Adipose tissue (tissue), 3 donors: ENCODE data around the gene AK8. TPM values are rescaled to one million over a fixed set of nuclear protein-coding genes. Genes with fewer than 3 reads are reported as not detected.
"Not testable (repeated sequence)": the region's sequence is repeated elsewhere in the genome, so short reads cannot be mapped to it uniquely, and the experiment has no call there.

ENCODE experiments used
- H3K27ac ChIP-seq: one replicate; pipeline ENCODE4 v1.5.1; 2013; ENCODE audit warnings: low read depth, low read length
- WGBS, 3 donors: extraction: QIAGEN DNeasy Blood & Tissue Kit; methylation state at CpG; one replicate each; pipeline ENCODE4 v1.1.7; 2013; 5-methylcytosine and 5-hydroxymethylcytosine counted together
- polyA plus RNA-seq, 3 donors: library from polyadenylated mRNA; stranded (reverse); fragments of 200-250 nt; gene quantifications; one replicate each; pipeline ENCODE4 v1.2.3, GENCODE V29; 2013
- donor health status: healthy with polysubstance abuse.
- donor health status: Bipolar disorder and iron deficiency.
- donor health status: healthy.

The AK8 gene
- polyA plus RNA-seq, 3 donors: 0.12 to 0.66 TPM; not detected in 1

DNA sequence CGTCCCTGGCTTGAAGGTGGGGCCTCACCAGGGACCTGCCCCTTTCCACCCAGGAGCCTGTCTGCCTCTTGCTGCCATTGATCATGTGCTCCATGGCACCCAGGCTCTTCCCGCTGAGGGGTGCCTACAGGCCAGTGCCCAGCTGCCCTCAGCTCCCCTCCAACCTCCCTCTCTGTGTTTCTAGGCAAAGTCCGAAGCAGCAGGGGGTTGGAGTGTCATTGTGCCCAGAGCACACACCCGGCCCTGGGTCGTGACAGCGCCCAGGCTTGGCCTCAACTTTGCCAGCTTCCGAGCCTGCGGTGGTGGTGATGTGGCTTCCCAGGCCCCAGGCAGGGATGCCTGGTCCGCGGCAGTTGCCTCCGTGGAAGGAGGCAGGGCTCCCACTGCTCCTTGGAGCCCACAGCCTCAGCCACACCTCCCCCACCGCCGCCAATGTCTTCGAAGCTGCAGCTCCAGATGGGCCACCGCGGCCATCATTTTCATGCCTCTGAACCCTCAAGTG is 155.5 kb downstream of the AK8 start:
- WGBS, 3 donors: 79 to 92% (median 86%) methylated on average over 15 to 16 of the region's 16 CpGs
- H3K27ac ChIP-seq: no peak overlapping the region

- WGBS, 3 donors: 84 to 90% (median 85%) methylated on average over 12 of the region's 12 CpGs
- H3K27ac ChIP-seq: no peak overlapping the region
Measured at GRCh38 chr9:132721661-132722060, 156.4 kb downstream of the AK8 start.

- not testable (repeated sequence) for H3K27ac ChIP-seq
- 56 to 73% (median 61%) methylated on average over 8 of the region's 8 CpGs for WGBS, 3 donors
Measured at GRCh38 chr9:132718381-132718928, 159.6 kb downstream of the AK8 start.

- no peak overlapping the region for H3K27ac ChIP-seq
- WGBS, 3 donors: 54 to 70% (median 68%) methylated on average over 13 of the region's 13 CpGs
Measured at GRCh38 chr9:132717326-132717945, 160.6 kb downstream of the AK8 start.

DNA sequence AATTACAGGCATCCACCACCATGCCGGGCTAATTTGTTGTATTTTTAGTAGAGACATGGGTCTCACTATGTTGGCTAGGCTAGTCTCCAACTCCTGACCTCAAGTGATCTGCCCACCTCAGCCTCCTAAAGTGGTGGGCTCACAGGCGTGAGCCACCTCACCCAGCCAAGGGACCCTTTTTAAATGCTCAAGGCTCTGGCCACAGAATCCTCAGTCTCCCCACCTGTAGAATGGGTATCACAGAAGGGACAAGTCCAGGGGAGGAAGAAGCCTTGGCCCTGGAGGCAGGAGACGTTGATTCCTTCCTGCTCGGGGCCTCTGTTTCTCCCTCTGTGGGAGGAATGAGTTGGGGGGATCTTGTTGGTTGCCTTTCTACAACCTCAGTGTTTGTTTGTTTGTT is 162.1 kb downstream of the AK8 start:
- no peak overlapping the region for H3K27ac ChIP-seq
- WGBS, 3 donors: 84 to 93% (median 88%) methylated on average over 4 of the region's 4 CpGs

GRCh38 chr9:132712753-132713152 is 165.3 kb downstream of the AK8 start:
- WGBS, 3 donors: 77 to 82% (median 78%) methylated on average over 5 of the region's 5 CpGs
- H3K27ac ChIP-seq: no peak overlapping the region

GRCh38 chr9:132711846-132712245 is 166.2 kb downstream of the AK8 start:
- no peak overlapping the region for H3K27ac ChIP-seq
- WGBS, 3 donors: 85 to 92% (median 89%) methylated on average over 3 of the region's 3 CpGs

- 89 to 95% (median 95%) methylated on average over 5 of the region's 5 CpGs for WGBS, 3 donors
- not testable (repeated sequence) for H3K27ac ChIP-seq
Measured at GRCh38 chr9:132711152-132711551, 166.9 kb downstream of the AK8 start.

GRCh38 chr9:132710333-132710732 is 167.8 kb downstream of the AK8 start:
- no peak overlapping the region for H3K27ac ChIP-seq
- 70 to 80% (median 72%) methylated on average over 6 of the region's 6 CpGs for WGBS, 3 donors

- WGBS, 3 donors: 83 to 88% (median 87%) methylated on average over 23 of the region's 23 CpGs
- no peak overlapping the region for H3K27ac ChIP-seq
Measured at GRCh38 chr9:132708769-132709430, 169.2 kb downstream of the AK8 start.

DNA sequence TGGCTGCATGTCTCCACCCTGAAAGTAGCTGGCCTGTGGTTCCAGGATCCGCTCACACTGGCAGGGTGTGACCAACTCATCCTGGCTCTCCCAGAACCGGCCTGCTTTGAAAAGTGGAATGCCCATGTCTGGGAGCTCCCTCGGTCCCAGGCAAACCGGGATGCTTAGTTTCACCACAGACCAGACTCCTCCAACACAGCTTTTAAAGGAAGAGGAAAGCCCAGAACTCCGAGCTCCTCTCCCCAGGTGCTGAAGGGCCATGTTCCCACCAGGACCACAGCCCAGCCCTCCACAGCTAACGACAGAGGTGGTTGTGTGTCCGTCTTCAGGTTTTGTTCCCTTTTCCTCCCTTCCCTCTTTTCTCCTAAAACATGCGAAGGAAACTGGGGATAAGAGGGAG is 169.8 kb downstream of the AK8 start:
- 73 to 80% (median 79%) methylated on average over 8 of the region's 8 CpGs for WGBS, 3 donors
- H3K27ac ChIP-seq: no peak overlapping the region

- 31 to 50% (median 44%) methylated on average over 2 of the region's 2 CpGs for WGBS, 3 donors
- no peak overlapping the region for H3K27ac ChIP-seq
Measured at GRCh38 chr9:132703336-132703735, 174.7 kb downstream of the AK8 start.

- H3K27ac ChIP-seq: no peak overlapping the region
- WGBS, 3 donors: 0 to 44% (median 0%) methylated on average over 1 of the region's 1 CpG
Measured at GRCh38 chr9:132702254-132702653, 175.8 kb downstream of the AK8 start.

DNA sequence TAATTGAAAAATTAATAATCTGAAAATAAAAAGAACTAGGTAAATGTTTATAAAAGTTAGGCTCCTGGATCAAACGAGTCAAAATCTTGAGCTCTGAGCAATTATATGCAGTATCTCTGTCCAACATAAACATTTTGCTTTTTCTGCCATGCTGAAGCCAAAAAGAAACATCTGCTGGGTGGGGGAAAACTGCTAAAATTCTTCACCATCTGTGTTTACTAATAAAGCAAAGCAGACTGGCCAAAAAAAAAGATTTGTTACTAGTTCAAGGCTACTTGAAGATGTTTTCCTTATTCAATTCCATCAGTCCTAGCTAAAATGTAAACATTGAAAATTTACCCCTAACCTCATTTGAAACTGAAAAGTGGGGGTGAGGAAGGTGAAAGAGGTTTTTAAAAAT is 178.1 kb downstream of the AK8 start:
- 26 to 28% (median 27%) methylated on average over 1 of the region's 1 CpG for WGBS, 3 donors
- no peak overlapping the region for H3K27ac ChIP-seq

- 25 to 40% (median 38%) methylated on average over 4 of the region's 4 CpGs for WGBS, 3 donors
- no peak overlapping the region for H3K27ac ChIP-seq
Measured at GRCh38 chr9:132698989-132699388, 179.1 kb downstream of the AK8 start.

GRCh38 chr9:132697230-132697629 is 180.9 kb downstream of the AK8 start:
- H3K27ac ChIP-seq: no peak overlapping the region

GRCh38 chr9:132694144-132694543 is 183.9 kb downstream of the AK8 start:
- 27 to 56% (median 27%) methylated on average over 2 of the region's 2 CpGs for WGBS, 3 donors
- no peak overlapping the region for H3K27ac ChIP-seq

- no peak overlapping the region for H3K27ac ChIP-seq
- 71 to 78% (median 73%) methylated on average over 1 of the region's 1 CpG for WGBS, 3 donors
Measured at GRCh38 chr9:132690696-132691095, 187.4 kb downstream of the AK8 start.

- no peak overlapping the region for H3K27ac ChIP-seq
- 96 to 100% (median 98%) methylated on average over 1 of the region's 1 CpG for WGBS, 3 donors
Measured at GRCh38 chr9:132683873-132684272, 194.2 kb downstream of the AK8 start.

- H3K27ac ChIP-seq: no peak overlapping the region
- 78 to 90% (median 79%) methylated on average over 5 of the region's 5 CpGs for WGBS, 3 donors
Measured at GRCh38 chr9:132681561-132681960, 196.5 kb downstream of the AK8 start.
